K562 (cell line): ENCODE measurements around the gene FZD4. TPM values are rescaled to one million over a fixed set of nuclear protein-coding genes. Genes with fewer than 3 reads are reported as not detected.

ENCODE experiments used
- AFF1 ChIP-seq, 2 experiments: fragments of 450-650 bp; IDR thresholded peaks; 2 replicates each; pipeline ENCODE4 v1.6.1; 2018; ENCODE audit warnings: mild to moderate bottlenecking in 2 of 2, low read depth in 1 of 2; ENCODE audit not compliant: partially characterized antibody in 2 of 2
- CGGBP1 ChIP-seq: fragments of 250-450 bp; sonication (Bioruptor Pico); IDR thresholded peaks from 2 replicates; pipeline ENCODE4 v1.9.0; 2021; ENCODE audit warnings: mild to moderate bottlenecking
- DIDO1 ChIP-seq: fragments of 450-650 bp; IDR thresholded peaks from 2 replicates; pipeline ENCODE4 v1.6.1; 2016; ENCODE audit warnings: low read depth, missing biosample characterization, missing genetic modification characterization
- FOSL1 ChIP-seq: fragments of 200-800 bp; sonication (Bioruptor generic); conservative IDR thresholded peaks from 2 replicates; pipeline ENCODE4 v1.6.1; 2016; ENCODE audit warnings: missing genetic modification characterization, missing compliant biosample characterization
- GATA2 ChIP-seq: sonication (generic); formaldehyde crosslinking; IDR thresholded peaks from 2 replicates; pipeline ENCODE4 v1.4.0; 2020; ENCODE audit warnings: mild to moderate bottlenecking, missing genetic modification reagents
- HMG20B ChIP-seq: fragments of 250-450 bp; sonication (Bioruptor Pico); IDR thresholded peaks from 2 replicates; pipeline ENCODE4 v1.5.0; 2021; ENCODE audit warnings: mild to moderate bottlenecking
- HSF4 ChIP-seq: fragments of 250-450 bp; sonication (Bioruptor Pico); IDR thresholded peaks from 2 replicates; pipeline ENCODE4 v2.1.2; 2022; ENCODE audit warnings: mild to moderate bottlenecking, moderate library complexity, borderline replicate concordance
- MEIS2 ChIP-seq: fragments of 450-650 bp; IDR thresholded peaks from 2 replicates; pipeline ENCODE4 v1.6.1; 2014; ENCODE audit warnings: mild to moderate bottlenecking; ENCODE audit not compliant: partially characterized antibody
- NR2C1 ChIP-seq, 2 experiments: fragments of 450-650 bp; IDR thresholded peaks; 2 replicates each; pipeline ENCODE4 v1.6.1; 2017; ENCODE audit warnings: mild to moderate bottlenecking in 2 of 2, antibody characterized with exemption in 1 of 2, inconsistent platforms in 1 of 2, missing compliant biosample characterization in 1 of 2, missing genetic modification characterization in 1 of 2
- PHF8 ChIP-seq: fragments of 200-600 bp; sonication (generic); IDR thresholded peaks from 2 replicates; pipeline ENCODE4 v1.6.1; 2012; ENCODE audit warnings: mixed run types, mild to moderate bottlenecking, inconsistent platforms, low read length, moderate library complexity, borderline replicate concordance
- RAD51 ChIP-seq: fragments of 450-650 bp; IDR thresholded peaks from 2 replicates; pipeline ENCODE4 v1.7.1; 2016; ENCODE audit warnings: low read depth, mild to moderate bottlenecking, borderline replicate concordance
- RBM15 ChIP-seq: fragments of 200-400 bp; formaldehyde crosslinking; IDR thresholded peaks from 2 replicates; pipeline ENCODE4 v1.6.1; 2018; ENCODE audit warnings: mild to moderate bottlenecking, low read length, moderate library complexity; ENCODE audit not compliant: insufficient read depth
- SMARCA4 ChIP-seq: fragments of 450-650 bp; IDR thresholded peaks from 2 replicates; pipeline ENCODE4 v1.6.1; 2016
- SNRNP70 ChIP-seq: fragments of 200-400 bp; formaldehyde crosslinking; optimal IDR thresholded peaks from 2 replicates; pipeline ENCODE3; 2017; ENCODE audit warnings: low read depth, low read length
- SPI1 ChIP-seq: IDR thresholded peaks from 2 replicates; pipeline ENCODE4 v1.6.1; 2011; ENCODE audit warnings: low read depth, low read length, control low read depth, borderline replicate concordance
- SRSF9 ChIP-seq: fragments of 200-400 bp; formaldehyde crosslinking; IDR thresholded peaks from 2 replicates; pipeline ENCODE4 v1.6.1; 2017; ENCODE audit warnings: low read depth, low read length, borderline replicate concordance
- ZC3H4 ChIP-seq: sonication (generic); formaldehyde crosslinking; IDR thresholded peaks from 2 replicates; pipeline ENCODE4 v1.9.0; 2021; ENCODE audit warnings: missing genetic modification reagents, borderline replicate concordance
- ZFP91 ChIP-seq: sonication (generic); formaldehyde crosslinking; IDR thresholded peaks from 2 replicates; pipeline ENCODE4 v1.8.0; 2022; ENCODE audit warnings: mild to moderate bottlenecking, missing genetic modification reagents
- ZNF316 ChIP-seq: fragments of 450-650 bp; IDR thresholded peaks from 2 replicates; pipeline ENCODE4 v1.6.1; 2016
- ZNF445 ChIP-seq: fragments of 250-450 bp; sonication (Bioruptor Pico); IDR thresholded peaks from 2 replicates; pipeline ENCODE4 v1.4.0; 2020; ENCODE audit warnings: low read depth, mild to moderate bottlenecking, moderate library complexity
- ZNF449 ChIP-seq: fragments of 250-450 bp; sonication (Bioruptor Pico); IDR thresholded peaks from 2 replicates; pipeline ENCODE4 v1.8.0; 2022; ENCODE audit warnings: moderate library complexity, mild to moderate bottlenecking, inconsistent platforms
- ZNF507 ChIP-seq: conservative IDR thresholded peaks from 2 replicates; pipeline ENCODE4 v1.6.1; 2017; ENCODE audit warnings: missing genetic modification characterization, missing compliant biosample characterization
- polyA plus RNA-seq, 8 experiments: library from polyadenylated mRNA; depleted of rRNA in 4 of 8; stranded (reverse) in 5 of 8; unstranded in 3 of 8; fragments of >200 nt; fragmentation: Nextera tagmentation in 2 of 8; fragmentation: Illumina TruSeq in 1 of 8; extraction: Ambion mirVana in 2 of 8; extraction: Trizol in 1 of 8; gene quantifications; 2 replicates each; pipeline versions ENCODE4 v1.2.1 to v1.2.3, GENCODE V29; 2011 to 2014; ENCODE audit warnings: inconsistent platforms in 1 of 8, missing spikeins in 1 of 8
- total RNA-seq, 7 experiments: library from RNA; depleted of rRNA in 6 of 7; stranded (reverse); fragments of >200 nt in 6 of 7; fragmentation: Illumina TruSeq in 2 of 7; extraction: Trizol in 2 of 7; gene quantifications; 2 replicates each; pipeline versions ENCODE4 v1.2.1 to v1.2.3, GENCODE V29; 2011 to 2021; ENCODE audit warnings: low replicate concordance in 1 of 7

FZD4 gene
- total and polyA plus RNA-seq, 9 of the 15 experiments (the other 6 are each of a cell fraction or from before 2014, with no cell fraction given), result 1.2 to 7.9 (median 5.8) TPM

GRCh38 chr11:86996953-86997570 is 41.9 kb upstream of the FZD4 start (continued):
- TF ChIP-seq AFF1 (IDR thresholded peaks at IDR 0.05; ENCODE audit: low read depth in 1 of 2, partially characterized antibody in 2 of 2) (no peak), HSF4 (0 out of 2 replicates have a peak, but pooled peaks have one; percentile 11), RBM15 (no peak), ZNF445 (CRISPR knock-in tag) (no peak), ZFP91 (CRISPR knock-in tag) (no peak), ZNF507 (tag) (no peak), NR2C1 (IDR thresholded peaks at IDR 0.05) (no peak), NR2C1 (tag; IDR thresholded peaks at IDR 0.05) (0 out of 2 replicates have a peak, but pooled peaks have one; percentile 30), ZNF316 (peak; percentile 53; the same call in 1 of the 2 replicates), MEIS2 (peak; percentile 6), SNRNP70 (no peak), DIDO1 (tag) (no peak), FOSL1 (tag) (peak; percentile 24; the same call in 1 of the 2 replicates), CGGBP1 (no peak), SPI1 (peak; percentile 56; the same call in 1 of the 2 replicates), GATA2 (CRISPR knock-in tag) (no peak), ZNF449 (no peak), HMG20B (no peak), SRSF9 (no peak), PHF8 (no peak), SMARCA4 (peak; percentile 48; the same call in 1 of the 2 replicates), RAD51 (no peak), ZC3H4 (CRISPR knock-in tag) (no peak)
